Fibroblast of lung (primary cell): Measurements from ENCODE around the gene CCNY. TPM values are rescaled to one million over a fixed set of nuclear protein-coding genes. Genes with fewer than 3 reads are reported as not detected.

Experiments
- DNase-seq, 2 donors: peaks; one replicate each; pipeline versions ENCODE4 v3.0.0 to v3.0.0-alpha.2; 2010; ENCODE audit warnings: low read depth in 2 of 2
- H2AFZ ChIP-seq: 2 replicates; pipeline ENCODE4 v1.5.1; 2012; ENCODE audit warnings: low read length, control low read depth, inconsistent platforms
- H3K27ac ChIP-seq: 2 replicates; pipeline ENCODE4 v1.5.1; 2011; ENCODE audit warnings: low read length, control low read depth; ENCODE audit not compliant: insufficient read depth
- H3K27me3 ChIP-seq: 2 replicates; pipeline ENCODE4 v1.5.1; 2011; ENCODE audit warnings: mild to moderate bottlenecking, low read length; ENCODE audit not compliant: control insufficient read depth, insufficient read depth
- H3K36me3 ChIP-seq: 2 replicates; pipeline ENCODE4 v1.5.1; 2011; ENCODE audit warnings: low read length; ENCODE audit not compliant: control insufficient read depth, insufficient read depth
- H3K4me1 ChIP-seq: 2 replicates; pipeline ENCODE4 v1.5.1; 2011; ENCODE audit warnings: low read length; ENCODE audit not compliant: control insufficient read depth, insufficient read depth; ENCODE audit errors: extremely low read depth
- H3K4me2 ChIP-seq: 2 replicates; pipeline ENCODE4 v1.5.1; 2011; ENCODE audit warnings: low read length, control low read depth; ENCODE audit not compliant: insufficient read depth; ENCODE audit errors: extremely low read depth
- H3K4me3 ChIP-seq, 4 experiments: fragments of 200-600 bp in 1 of 4; sonication (generic) in 1 of 4; replicated peaks in 1 of 4; 2 replicates each; pipeline ENCODE4 v1.5.1; 2011 to 2016; ENCODE audit warnings: low read length in 4 of 4, low read depth in 3 of 4, mild to moderate bottlenecking in 3 of 4, control low read depth in 2 of 4, inconsistent platforms in 1 of 4, mixed read lengths in 1 of 4; ENCODE audit not compliant: insufficient read depth in 1 of 4; ENCODE audit errors: control extremely low read depth in 1 of 4
- H3K79me2 ChIP-seq: 2 replicates; pipeline ENCODE4 v1.5.1; 2012; ENCODE audit warnings: mild to moderate bottlenecking, low read length, inconsistent platforms; ENCODE audit not compliant: control insufficient read depth, insufficient read depth
- H3K9ac ChIP-seq: 2 replicates; pipeline ENCODE4 v1.5.1; 2011; ENCODE audit warnings: mild to moderate bottlenecking, low read length, control low read depth; ENCODE audit not compliant: insufficient read depth
- H3K9me3 ChIP-seq: 2 replicates; pipeline ENCODE4 v1.5.1; 2012; ENCODE audit warnings: low read depth, low read length; ENCODE audit not compliant: control insufficient read depth, insufficient read depth
- H4K20me1 ChIP-seq: 2 replicates; pipeline ENCODE4 v1.5.1; 2011; ENCODE audit warnings: low read length; ENCODE audit not compliant: control insufficient read depth, insufficient read depth; ENCODE audit errors: extremely low read depth
- CTCF ChIP-seq, 2 donors: IDR thresholded peaks in 1 of 2; conservative IDR thresholded peaks in 1 of 2; 1 replicate in 1 of 2; 2 replicates in 1 of 2; pipeline ENCODE4 v1.5.1; 2011 to 2012; ENCODE audit warnings: low read length in 2 of 2, control low read depth in 1 of 2, inconsistent platforms in 1 of 2, low read depth in 1 of 2, mild to moderate bottlenecking in 1 of 2
- EZH2 ChIP-seq: IDR thresholded peaks from 2 replicates; pipeline ENCODE4 v1.5.1; 2012; ENCODE audit warnings: low read length, control low read depth, mild to moderate bottlenecking; ENCODE audit errors: missing control alignments
- polyA plus RNA-seq, 2 donors: library from polyadenylated mRNA; depleted of rRNA in 1 of 2; stranded (reverse) in 1 of 2; unstranded in 1 of 2; fragments of >200 nt; gene quantifications; 2 replicates each; pipeline ENCODE4 v1.2.1, GENCODE V29; 2011 to 2012; ENCODE audit warnings: missing spikeins in 1 of 2
- total RNA-seq: library from RNA; depleted of rRNA; stranded (reverse); fragments of >200 nt; gene quantifications from 2 replicates; pipeline ENCODE4 v1.2.1, GENCODE V29; 2014

CCNY gene
- total and polyA plus RNA-seq, 2 donors (not counting 1 experiment from before 2014, with no cell fraction given): 34.7 to 66.4 TPM

GRCh38 chr10:35446439-35446838 is 110.1 kb downstream of the CCNY start:
- H3K4me3 ChIP-seq: no peak overlapping the region
- peaks cover 14% of the 10 kb centered on the region for H3K4me1 ChIP-seq
- H3K9me3 ChIP-seq: no peaks in the 10 kb centered on the region
- no peak overlapping the region for H3K4me2 ChIP-seq
- no peaks in the 10 kb centered on the region for H3K36me3 ChIP-seq
- no peaks in the 10 kb centered on the region for H3K27me3 ChIP-seq
- no peaks in the 10 kb centered on the region for H4K20me1 ChIP-seq
- H3K27ac ChIP-seq: no peak overlapping the region
- peaks cover 51% of the 10 kb centered on the region for H3K79me2 ChIP-seq
- no peak overlapping the region for H3K9ac ChIP-seq
- no peak for DNase-seq
- no peak for TF ChIP-seq CTCF (conservative IDR thresholded peaks at IDR 0.05 in 1 of 2, IDR thresholded peaks at IDR 0.05 in 1 of 2; ENCODE audit: low read depth in 1 of 2, low read length in 2 of 2)
- no peak overlapping the region for H2AFZ ChIP-seq

GRCh38 chr10:35447693-35448407 is 111.5 kb downstream of the CCNY start:
- no peak overlapping the region for H3K9ac ChIP-seq
- H3K36me3 ChIP-seq: no peaks in the 10 kb centered on the region
- H2AFZ ChIP-seq: no peak overlapping the region
- peak; percentile 32 to 92 for DNase-seq
- TF ChIP-seq EZH2: no peak
- TF ChIP-seq CTCF (conservative IDR thresholded peaks at IDR 0.05 in 1 of 2, IDR thresholded peaks at IDR 0.05 in 1 of 2; ENCODE audit: low read depth in 1 of 2, low read length in 2 of 2): no peak
- H3K27ac ChIP-seq: peak overlapping the region; percentile 18
- H3K4me1 ChIP-seq: peaks cover 14% of the 10 kb centered on the region
- H3K79me2 ChIP-seq: peaks cover 53% of the 10 kb centered on the region
- H3K4me3 ChIP-seq: no peak overlapping the region
- no peaks in the 10 kb centered on the region for H3K27me3 ChIP-seq
- no peaks in the 10 kb centered on the region for H3K9me3 ChIP-seq
- no peaks in the 10 kb centered on the region for H4K20me1 ChIP-seq
- peak overlapping the region; percentile 61 for H3K4me2 ChIP-seq

- H3K4me1 ChIP-seq: peaks cover 16% of the 10 kb centered on the region
Measured at GRCh38 chr10:35448687-35449662, 112.7 kb downstream of the CCNY start.

More at GRCh38 chr10:35448687-35449662, 112.7 kb downstream of the CCNY start:
- Histone ChIP-seq H3K36me3 (no peaks in the 10 kb centered on the region), H3K27me3 (no peaks in the 10 kb centered on the region), H3K4me2 (no peak overlapping the region), H3K9me3 (no peaks in the 10 kb centered on the region), H3K79me2 (peaks cover 52% of the 10 kb centered on the region), H3K4me3 (no peak overlapping the region), H3K27ac (no peak overlapping the region), H4K20me1 (no peaks in the 10 kb centered on the region), H2AFZ (no peak overlapping the region), H3K9ac (no peak overlapping the region)
- DNase-seq: peak in 1 of 2 donors; percentile 40
- no peak for TF ChIP-seq EZH2
- TF ChIP-seq CTCF (conservative IDR thresholded peaks at IDR 0.05 in 1 of 2, IDR thresholded peaks at IDR 0.05 in 1 of 2; ENCODE audit: low read depth in 1 of 2, low read length in 2 of 2): no peak
